Eye (tissue), 1 donor: Measurements from ENCODE around the gene LLGL1.
"Not testable (repeated sequence)": the region's sequence is repeated elsewhere in the genome, so short reads cannot be mapped to it uniquely, and the experiment has no call there.

ENCODE experiments used
- DNase-seq: peaks from one replicate; pipeline ENCODE4 v3.0.0-alpha.2; 2015

The LLGL1 gene

GRCh38 chr17:18194804-18195203, 30.6 kb upstream of the LLGL1 start:
- DNase-seq: no peak

- DNase-seq: no peak
Measured at GRCh38 chr17:18195246-18195645, 30.2 kb upstream of the LLGL1 start.

- DNase-seq: no peak
Measured at GRCh38 chr17:18197535-18198194, 27.8 kb upstream of the LLGL1 start.

- DNase-seq: no peak
Measured at GRCh38 chr17:18198530-18198929, 26.9 kb upstream of the LLGL1 start.

GRCh38 chr17:18201108-18201507, 24.3 kb upstream of the LLGL1 start:
- DNase-seq: no peak

- DNase-seq: no peak
Measured at GRCh38 chr17:18203308-18203707, 22.1 kb upstream of the LLGL1 start.

GRCh38 chr17:18205861-18206260, 19.6 kb upstream of the LLGL1 start:
- no peak for DNase-seq

- no peak for DNase-seq
Measured at GRCh38 chr17:18206962-18207361, 18.5 kb upstream of the LLGL1 start.

- no peak for DNase-seq
Measured at GRCh38 chr17:18208092-18208491, 17.3 kb upstream of the LLGL1 start.

- DNase-seq: no peak
Measured at GRCh38 chr17:18213666-18214270, 11.7 kb upstream of the LLGL1 start.

GRCh38 chr17:18216906-18217305, 8.5 kb upstream of the LLGL1 start:
- not testable (repeated sequence) for DNase-seq

GRCh38 chr17:18217412-18218015, 7.9 kb upstream of the LLGL1 start:
- DNase-seq: peak; percentile 89

GRCh38 chr17:18218756-18219415, 6.5 kb upstream of the LLGL1 start:
- no peak for DNase-seq

GRCh38 chr17:18224053-18224386, 1.4 kb upstream of the LLGL1 start:
- DNase-seq: no peak

GRCh38 chr17:18224387-18225120, 881 bp upstream of the LLGL1 start:
- peak; percentile 67 for DNase-seq

- peak; percentile 64 for DNase-seq
Measured at GRCh38 chr17:18225642-18226283, 328 bp downstream of the LLGL1 start.

- no peak for DNase-seq
Measured at GRCh38 chr17:18226284-18226945, 980 bp downstream of the LLGL1 start.

- no peak for DNase-seq
Measured at GRCh38 chr17:18227635-18228034, 2.2 kb downstream of the LLGL1 start.

GRCh38 chr17:18228176-18228682, 2.8 kb downstream of the LLGL1 start:
- no peak for DNase-seq

- DNase-seq: no peak
Measured at GRCh38 chr17:18229254-18229653, 3.8 kb downstream of the LLGL1 start.

GRCh38 chr17:18229771-18230170, 4.3 kb downstream of the LLGL1 start:
- DNase-seq: no peak
